ENCODE data around the gene ATXN1. TPM values are rescaled to one million over a fixed set of nuclear protein-coding genes. Genes with fewer than 3 reads are reported as not detected.
"Not testable (repeated sequence)": the region's sequence is repeated elsewhere in the genome, so short reads cannot be mapped to it uniquely, and the experiment has no call there.

The ATXN1 gene
- total RNA-seq, 1 experiment from 2014 or later: 10.4 TPM

DNA sequence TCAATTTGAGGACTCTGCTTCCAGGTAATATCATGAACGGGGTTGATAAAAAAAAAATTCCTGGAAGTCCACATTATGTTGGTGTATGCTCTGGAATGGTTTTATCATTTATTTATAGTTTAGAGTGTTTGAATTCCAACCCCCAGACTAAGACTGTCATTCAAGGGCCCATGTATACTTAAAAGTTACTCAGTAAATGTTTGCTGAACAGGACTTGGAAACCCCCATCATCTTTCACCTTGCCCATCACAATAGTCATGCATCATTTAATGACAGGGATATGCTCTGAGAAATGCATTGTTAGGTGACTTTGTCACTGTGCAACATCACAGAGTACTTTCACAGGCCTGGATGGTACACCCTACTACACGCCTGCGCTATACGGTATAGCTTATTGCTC lies 104.8 kb downstream of the ATXN1 start:
- DNase-seq (ENCODE audit: low read depth): no peak

DNA sequence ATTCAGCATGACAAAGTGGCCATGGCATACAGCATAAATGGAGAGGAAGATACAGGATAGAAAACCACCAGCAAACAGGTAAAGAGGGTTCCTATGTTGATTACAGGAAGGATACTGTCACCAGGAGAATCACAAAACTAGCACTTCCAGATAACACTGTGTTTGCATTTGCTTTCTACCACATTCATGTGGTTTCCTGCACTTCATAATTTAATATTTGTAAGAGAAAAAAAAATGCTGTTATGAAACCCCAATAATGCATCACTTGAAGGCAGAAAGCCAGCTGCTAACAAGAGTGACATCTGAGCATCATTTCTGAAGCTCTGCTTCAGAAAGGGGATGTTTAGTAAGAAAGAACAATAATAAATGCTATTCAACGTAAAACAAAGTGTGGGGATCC lies 106.6 kb downstream of the ATXN1 start:
- DNase-seq (ENCODE audit: low read depth): no peak

DNA sequence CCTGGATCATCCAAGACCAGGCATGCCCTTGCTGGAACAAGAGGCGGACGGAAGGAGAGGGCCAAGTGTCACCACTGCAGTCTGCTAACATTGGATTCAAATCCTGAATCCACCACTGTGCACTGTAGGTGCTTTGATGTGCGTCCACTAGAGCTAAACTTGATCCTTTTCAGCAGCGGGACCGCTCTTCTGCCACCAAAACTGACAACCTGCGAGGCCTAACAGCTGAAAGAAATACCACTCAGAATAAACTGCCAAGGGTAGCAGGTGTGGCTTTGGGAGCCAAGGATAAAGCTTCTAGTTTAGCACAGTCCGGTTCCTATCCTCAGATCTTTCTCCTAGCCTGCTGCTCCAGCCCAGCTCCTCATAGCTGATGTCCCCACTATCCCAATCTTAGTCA lies 108.0 kb downstream of the ATXN1 start:
- DNase-seq (ENCODE audit: low read depth): no peak

DNA sequence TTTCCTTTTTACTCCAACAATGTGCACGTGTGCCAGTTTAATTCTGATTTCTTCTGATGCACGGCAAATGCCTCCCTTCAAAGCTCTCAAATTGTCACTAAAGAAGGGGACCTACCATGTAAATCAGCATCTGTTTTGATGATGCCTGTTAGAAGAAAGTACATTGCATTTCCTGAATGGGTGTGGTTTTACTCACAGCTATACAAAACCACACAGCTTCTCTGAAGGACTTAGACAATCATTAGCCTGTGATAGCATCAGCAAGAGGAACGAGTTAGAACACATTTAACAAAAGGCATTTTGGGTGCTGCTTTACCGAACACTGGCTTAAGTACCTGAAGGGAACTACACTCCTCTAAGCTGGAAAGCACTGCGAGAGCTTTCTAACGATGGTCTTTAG lies 109.4 kb downstream of the ATXN1 start:
- DNase-seq (ENCODE audit: low read depth): no peak

DNA sequence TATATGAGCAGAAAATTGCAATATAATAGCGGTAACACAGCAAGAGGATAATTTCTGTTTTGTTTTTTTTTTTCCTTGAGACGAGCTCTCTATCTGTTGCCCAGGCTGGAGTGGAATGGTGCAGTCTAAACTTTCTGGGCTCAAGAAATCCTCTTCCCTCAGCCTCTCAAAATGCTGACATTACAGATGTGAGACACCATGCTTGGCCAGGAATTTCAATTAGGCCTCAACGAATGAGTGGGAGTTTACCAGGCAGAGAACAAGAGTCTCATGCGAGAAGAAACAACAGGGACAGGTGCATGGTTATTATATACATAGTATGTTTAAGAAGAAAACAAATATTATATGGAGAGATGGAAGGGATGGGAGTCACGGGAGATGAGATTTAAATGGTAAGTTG lies 111.4 kb downstream of the ATXN1 start:
- DNase-seq (ENCODE audit: low read depth): no peak

DNA sequence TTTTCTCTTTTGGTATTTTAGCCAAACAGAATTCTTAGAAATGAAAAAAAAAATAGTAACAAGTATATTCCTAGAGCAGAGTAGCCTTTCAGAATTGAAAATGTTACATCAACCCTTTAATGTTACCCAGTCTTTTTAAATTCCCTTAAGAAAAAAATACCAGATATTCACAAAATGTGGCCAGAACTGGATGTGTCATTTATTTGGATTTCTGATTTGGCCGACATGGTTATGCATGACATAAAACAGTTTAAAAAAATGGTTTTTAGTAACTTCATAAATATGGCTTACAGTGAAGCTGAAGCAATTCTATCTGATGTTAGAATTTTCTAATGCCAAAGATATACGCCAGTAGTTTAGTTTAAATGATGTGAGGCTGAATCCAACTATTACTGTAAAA lies 112.0 kb downstream of the ATXN1 start:
- no peak for DNase-seq (ENCODE audit: low read depth)

DNA sequence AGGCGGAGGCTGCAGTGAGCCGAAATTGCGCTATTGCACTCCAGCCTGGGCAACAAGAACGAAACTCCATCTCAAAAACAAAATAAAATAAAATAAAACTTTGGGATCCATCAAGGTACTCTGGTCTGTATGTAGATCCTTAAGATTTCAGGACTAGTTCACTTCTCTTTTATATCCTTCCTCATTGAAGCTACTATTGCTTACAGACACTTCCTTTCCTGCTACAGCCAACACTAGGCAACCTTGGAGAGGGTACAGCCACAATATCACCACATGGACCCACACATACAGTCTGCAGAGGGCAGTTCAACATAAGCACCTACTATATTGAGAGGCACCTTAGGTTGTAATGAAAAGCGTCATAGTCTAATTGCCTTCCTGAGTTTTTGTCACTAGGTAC lies 113.3 kb downstream of the ATXN1 start:
- DNase-seq (ENCODE audit: low read depth): no peak

DNA sequence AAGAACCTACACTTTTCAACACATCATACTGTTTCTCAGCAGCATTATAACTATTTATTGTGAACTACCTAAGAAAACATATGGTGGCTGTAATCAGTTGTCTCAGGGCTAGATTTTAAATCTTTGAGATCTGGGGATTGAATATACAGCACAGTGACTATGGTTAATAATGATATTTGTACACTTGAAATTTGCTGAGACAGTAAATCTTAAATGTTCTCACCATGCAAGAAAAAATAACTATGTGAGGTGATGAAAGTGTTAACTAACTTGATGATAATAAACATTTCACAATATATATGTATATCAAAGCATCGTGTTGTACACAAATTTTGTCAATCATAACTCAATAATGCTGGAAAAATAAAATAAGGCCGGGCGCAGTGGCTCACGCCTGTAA lies 113.8 kb downstream of the ATXN1 start:
- no peak for DNase-seq (ENCODE audit: low read depth)

DNA sequence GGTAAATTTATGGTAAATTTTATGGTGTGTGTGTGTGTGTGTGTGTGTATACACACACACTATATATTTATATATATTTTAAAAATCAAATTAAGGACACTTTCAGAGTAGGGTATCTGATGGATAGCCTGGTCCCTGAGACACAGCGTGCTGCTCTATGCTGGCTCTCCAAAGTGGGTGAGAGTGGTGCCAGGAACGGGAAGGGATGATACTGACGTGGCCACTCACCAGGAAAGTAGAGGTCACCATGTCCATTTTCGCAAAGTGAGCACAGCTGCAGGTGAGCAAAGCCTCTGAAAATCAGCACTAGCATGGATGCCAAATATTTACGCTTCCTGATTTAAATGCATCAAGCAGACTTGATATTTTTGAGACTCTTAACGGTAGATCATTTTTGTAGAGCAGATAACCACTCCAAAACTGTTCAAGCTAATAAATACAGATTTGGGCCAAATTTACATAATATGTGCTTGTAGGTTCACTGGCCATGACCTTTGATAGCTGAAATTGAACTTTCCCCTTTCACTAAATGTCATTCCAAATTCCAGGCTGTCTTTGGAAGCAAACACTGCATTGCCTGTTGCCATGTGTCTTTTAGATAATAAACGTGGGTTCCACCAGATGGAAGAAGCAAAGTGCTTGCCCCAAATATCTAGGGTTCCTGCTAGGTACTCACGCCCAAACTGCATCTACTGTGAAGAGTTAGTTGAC lies 116.6 kb downstream of the ATXN1 start:
- no peak for DNase-seq (ENCODE audit: low read depth)

DNA sequence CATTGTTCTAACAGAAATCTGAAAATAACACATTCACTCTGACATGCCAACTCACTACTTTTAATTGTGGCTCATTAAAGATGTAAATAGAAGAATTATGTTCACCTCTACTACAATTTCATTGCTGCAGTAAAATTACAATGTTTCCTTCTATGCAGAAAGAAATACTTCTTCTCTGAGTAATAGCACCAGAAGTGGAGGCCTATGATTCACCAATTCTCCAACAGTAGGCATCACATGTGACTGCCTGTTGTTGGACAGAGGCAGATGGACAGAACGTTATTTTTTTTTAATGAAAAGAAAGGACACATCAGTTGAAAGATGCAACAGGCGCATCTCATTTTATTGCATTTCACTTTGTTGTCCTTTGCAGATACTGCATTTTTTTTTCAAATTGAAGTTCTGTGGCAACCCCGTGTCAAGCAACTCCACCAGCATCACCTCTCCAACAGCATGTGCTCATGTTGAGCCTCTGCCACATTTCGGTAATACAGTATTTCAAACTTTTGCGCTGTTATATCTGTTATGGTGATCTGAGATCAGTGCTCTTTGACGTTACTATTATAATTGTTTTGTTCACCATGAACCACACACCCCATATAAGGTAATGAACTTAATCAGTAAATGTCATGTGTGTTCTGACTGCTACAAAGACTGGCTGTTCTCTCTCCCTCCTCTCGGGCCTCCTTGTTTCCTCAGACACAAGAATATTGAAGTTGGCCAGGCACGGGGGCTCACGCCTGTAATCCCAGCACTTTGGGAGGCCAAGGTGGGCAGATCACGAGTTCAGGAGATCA lies 121.4 kb downstream of the ATXN1 start:
- DNase-seq (ENCODE audit: low read depth): peak; percentile 90

DNA sequence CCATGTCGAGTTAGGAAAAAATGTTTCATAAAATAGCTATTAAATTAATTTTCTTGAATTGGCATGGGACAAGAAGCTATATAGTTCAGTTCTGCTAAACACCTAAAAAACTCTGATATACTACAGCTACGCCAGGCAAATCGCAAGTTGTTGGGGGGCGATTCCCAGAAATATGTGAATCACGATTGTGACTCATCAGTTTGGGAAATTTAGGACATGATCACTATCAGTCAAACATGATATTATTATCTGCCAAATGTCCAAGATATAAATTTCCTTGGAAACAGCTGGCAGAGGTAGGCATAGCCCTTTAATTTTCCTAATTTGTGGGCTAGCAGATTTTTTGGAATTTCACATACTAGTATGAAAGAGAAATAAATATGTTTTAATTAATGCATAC lies 123.6 kb downstream of the ATXN1 start:
- DNase-seq (ENCODE audit: low read depth): no peak

DNA sequence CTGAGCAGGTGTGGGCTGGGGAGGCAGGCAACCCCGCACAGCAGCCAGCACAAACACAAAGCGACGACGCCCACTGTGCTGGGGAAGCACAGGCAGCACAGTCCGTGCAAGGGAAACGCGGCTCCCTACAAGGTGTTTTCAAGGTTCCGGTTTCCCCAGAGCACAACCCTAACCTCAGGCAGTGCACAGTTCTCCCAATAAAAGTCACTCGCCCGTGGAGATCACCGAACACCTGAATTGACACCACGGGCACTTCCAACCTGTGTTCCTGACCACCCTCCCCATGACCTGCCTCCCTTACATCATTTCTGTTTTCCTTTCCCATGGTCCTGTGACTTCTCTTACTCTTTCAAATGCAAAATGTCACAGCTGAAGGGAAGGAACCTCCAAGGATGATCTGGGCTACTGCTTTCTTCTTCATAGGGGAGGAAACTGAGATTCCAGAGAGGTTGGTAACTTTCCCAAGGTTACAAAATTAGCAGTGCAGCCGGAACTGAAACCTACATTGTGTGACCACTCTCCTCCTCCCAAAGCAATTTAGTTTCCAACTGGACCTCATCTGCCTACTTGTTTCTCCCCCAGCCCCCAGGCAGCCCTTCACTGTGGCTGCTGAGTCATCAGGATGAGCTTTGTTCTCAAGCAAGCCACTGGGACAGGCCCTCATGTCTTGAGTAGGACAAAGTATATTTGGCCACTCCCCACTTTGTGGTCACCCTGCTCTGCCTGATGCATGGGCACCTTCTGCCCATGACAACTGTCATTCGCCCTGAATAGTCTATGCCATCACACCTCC lies 125.3 kb downstream of the ATXN1 start:
- peak; percentile 94 for DNase-seq (ENCODE audit: low read depth)

DNA sequence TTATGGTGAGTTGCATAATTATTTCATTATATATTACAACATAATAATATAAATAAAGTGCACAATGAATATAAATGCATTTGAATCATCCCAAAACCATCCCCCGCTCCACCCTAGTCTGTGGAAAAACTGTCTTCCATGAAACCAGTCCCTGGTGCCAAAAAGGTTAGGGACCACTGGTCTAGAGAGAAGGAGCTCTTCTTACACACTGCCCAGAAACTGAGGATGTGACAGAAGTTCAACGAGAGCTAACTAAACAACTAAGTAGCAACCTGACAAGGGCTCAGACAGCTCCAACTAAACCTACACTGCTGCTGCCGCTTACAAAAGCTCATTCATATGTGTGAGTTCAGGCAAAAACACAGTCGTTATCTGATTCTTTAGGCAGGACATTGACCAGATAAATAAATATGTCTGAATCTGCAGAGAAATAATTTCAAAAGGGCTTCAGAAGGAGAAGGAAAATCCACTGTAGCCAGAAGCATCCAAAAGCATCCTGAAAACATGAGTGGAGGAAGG lies 125.9 kb downstream of the ATXN1 start:
- no peak for DNase-seq (ENCODE audit: low read depth)

DNA sequence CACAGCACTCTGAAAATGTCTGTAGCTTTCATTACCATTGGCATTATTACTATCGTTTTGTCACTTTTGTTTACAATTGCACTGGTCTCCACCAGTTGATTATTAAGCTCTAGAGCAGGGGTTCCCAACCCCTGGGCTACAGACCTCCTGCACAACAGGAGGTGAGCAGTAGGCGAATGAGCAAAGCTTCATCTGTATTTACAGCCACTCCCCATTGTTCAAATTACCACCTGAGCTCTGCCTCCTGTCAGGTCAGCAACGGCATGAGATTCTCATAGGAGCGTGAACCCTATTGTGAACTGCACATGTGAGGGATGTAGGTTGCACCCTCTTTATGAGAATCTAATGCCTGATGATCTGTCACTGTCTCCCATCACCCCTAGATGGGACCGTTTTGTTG lies 126.4 kb downstream of the ATXN1 start:
- no peak for DNase-seq (ENCODE audit: low read depth)

DNA sequence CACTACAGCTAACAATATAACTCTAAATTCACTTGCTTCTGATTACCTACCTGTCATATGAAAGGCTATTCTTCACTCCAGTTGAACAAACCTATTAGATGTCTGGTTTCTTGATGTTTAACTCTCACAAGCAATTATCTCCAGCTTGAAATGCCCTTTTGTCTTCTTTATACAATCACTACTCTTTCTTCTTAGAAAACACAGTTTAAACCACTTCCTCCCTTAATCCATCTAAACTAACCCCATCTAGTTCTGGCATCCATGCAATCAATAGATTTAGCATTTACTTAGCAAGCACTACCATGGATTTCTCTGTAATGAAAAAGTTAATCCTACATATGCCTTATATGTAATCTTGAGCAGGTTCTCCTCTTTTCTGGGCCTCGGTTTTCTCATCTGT lies 127.3 kb downstream of the ATXN1 start:
- DNase-seq (ENCODE audit: low read depth): no peak

DNA sequence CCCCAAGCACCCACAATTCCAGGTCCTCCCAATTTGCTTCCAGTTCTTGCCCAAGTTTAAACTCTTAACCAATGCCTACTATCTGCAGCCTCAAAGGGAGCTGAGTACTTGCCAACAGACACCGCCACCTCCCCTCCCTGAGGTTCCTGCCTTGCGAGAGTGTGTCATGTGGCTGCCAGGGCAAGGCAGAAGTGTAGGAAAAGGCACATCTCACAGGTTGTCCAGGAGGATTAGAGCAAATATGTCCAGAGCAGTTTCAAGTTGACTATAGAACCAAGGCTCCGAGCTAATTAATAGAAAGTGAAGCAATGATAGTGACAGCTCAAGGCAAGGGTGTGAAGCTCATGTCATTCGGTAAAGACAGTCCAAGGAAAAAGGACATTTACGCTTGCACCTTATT lies 127.8 kb downstream of the ATXN1 start:
- DNase-seq (ENCODE audit: low read depth): no peak

DNA sequence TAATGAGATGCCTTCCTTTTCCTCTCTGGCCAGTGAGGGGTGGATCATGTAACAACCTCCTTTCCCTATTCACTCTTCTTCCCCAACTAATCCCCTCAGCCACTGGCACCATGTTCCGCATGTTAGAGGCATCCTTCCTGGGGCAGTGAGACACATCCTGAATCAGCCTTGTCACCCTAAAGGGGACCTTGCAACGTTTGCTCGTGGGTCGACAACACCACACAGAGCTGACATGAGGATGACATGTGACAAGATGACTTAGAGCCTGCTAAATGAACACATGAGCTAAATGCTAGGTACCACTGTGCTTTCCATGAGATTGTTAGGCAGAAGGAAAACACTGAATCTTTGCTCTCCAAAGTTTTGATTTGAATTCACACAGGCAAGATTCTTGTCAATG lies 129.2 kb downstream of the ATXN1 start:
- no peak for DNase-seq (ENCODE audit: low read depth)

DNA sequence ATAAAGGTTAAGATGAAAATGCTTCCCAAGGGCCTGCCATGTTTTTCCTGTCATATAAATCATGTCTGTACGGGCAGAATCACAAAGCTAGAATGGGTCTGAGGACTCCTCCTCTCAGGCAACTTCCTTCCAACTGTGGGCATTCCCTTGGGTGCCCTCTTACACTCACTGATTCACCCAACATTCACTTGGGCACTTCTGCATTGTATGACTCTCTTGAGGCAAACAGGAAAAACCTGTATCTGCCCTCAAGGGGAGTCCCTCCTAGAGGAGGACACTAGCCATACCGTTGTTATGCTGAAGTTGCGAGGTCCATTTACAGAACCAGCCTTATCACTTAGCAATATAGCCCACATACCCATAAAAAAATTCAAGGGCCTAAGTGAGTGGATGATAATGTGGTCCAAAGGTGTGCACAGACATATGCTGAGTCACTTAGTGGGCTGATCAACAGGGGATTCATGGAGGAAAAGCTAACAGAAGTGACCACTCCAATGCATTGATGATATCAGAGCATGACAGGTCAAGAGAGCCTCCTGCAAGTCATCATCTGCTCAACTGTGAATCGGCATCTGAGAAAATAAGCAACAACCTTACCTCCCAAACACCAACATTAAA lies 131.1 kb downstream of the ATXN1 start:
- DNase-seq (ENCODE audit: low read depth): no peak

DNA sequence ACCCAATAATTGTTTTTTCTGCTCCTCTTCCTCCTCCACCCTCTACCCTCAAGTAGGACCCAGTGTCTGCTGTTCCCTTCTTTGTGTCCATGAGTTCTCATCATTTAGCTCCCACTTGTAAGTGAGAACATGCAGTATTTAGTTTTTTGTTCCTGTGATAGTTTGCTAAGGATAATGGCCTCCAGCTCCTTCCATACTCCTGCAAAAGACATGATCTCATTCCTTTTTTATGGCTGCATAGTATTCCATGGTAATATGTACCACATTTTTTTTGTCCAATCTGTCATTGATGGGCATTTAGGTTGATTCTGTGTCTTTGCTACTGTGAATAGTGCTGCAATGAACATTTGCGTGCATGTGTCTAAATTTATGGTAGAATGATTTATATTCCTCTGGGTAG lies 132.7 kb downstream of the ATXN1 start:
- DNase-seq (ENCODE audit: low read depth): not testable (repeated sequence)

DNA sequence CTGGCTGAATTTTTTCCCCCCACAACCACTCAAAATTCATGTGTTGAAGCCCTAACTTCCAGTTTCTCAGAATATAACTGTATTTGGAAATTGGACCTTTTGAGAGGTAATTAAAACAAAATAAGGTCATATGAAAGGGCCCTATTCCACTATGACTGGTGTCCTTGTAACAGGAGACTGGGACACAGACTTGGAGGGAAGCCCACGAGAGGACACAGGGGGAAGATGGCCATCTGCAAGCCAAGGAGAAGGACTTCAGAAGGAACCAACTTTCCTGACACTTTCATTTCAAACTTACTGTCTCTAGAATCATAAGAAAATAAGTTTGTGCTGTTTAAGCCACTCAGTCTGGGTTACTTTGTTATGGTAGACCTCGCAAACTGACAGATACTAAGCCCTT lies 134.6 kb downstream of the ATXN1 start:
- DNase-seq (ENCODE audit: low read depth): no peak

Measured in HT1080 (cell line).